ENCODE results near the gene ADAMTS14. TPM values are rescaled to one million over a fixed set of nuclear protein-coding genes. Genes with fewer than 3 reads are reported as not detected.
"Not testable (repeated sequence)": the region's sequence is repeated elsewhere in the genome, so short reads cannot be mapped to it uniquely, and the experiment has no call there.

ADAMTS14 gene
- total and polyA plus RNA-seq, 3 experiments from 2014 or later, result 0.06 TPM; not detected in 2

GRCh38 chr10:70659306-70659705 is 13.0 kb upstream of the ADAMTS14 start:
- DNase-seq, result no peak

GRCh38 chr10:70660722-70661121 is 11.6 kb upstream of the ADAMTS14 start:
- Histone ChIP-seq H3K27ac (ENCODE audit: low read depth, low read length) (no peak overlapping the region), H3K36me3 (ENCODE audit: insufficient read depth, low read length) (no peaks in the 10 kb centered on the region), H3K4me1 (ENCODE audit: insufficient read depth, low read length) (no peaks in the 10 kb centered on the region), H3K27me3 (ENCODE audit: insufficient read depth, low read length, poor library complexity, severe bottlenecking) (no peaks in the 10 kb centered on the region), H3K4me3 (ENCODE audit: low read length) (no peak overlapping the region), H3K9me3 (ENCODE audit: low read length) (no peaks in the 10 kb centered on the region)
- H3K4me3 Mint-ChIP-seq, result no peak overlapping the region
- H3K36me3 Mint-ChIP-seq, result peaks cover 0 to 5% (median 2%) of the 10 kb centered on the region in 3 donors
- H3K4me1 Mint-ChIP-seq, result peaks cover 0 to 7% (median 7%) of the 10 kb centered on the region in 3 donors
- H3K27ac Mint-ChIP-seq, result no peak overlapping the region
- POLR2A ChIA-PET, result no interaction called here
- H3K27me3 Mint-ChIP-seq, result peaks cover 5 to 7% of the 10 kb centered on the region in 2 donors
- CTCF ChIA-PET, result no interaction called here
- no peaks in the 10 kb centered on the region for H3K9me3 Mint-ChIP-seq
- no peak for DNase-seq

More at GRCh38 chr10:70659306-70659705, 13.0 kb upstream of the ADAMTS14 start:
- Histone ChIP-seq H3K27ac (ENCODE audit: low read depth, low read length) (no peak overlapping the region), H3K36me3 (ENCODE audit: insufficient read depth, low read length) (no peaks in the 10 kb centered on the region), H3K4me1 (ENCODE audit: insufficient read depth, low read length) (no peaks in the 10 kb centered on the region), H3K4me3 (ENCODE audit: low read length) (no peak overlapping the region), H3K9me3 (ENCODE audit: low read length) (no peaks in the 10 kb centered on the region), H3K27me3 (ENCODE audit: insufficient read depth, low read length, poor library complexity, severe bottlenecking) (no peaks in the 10 kb centered on the region)
- H3K4me1 Mint-ChIP-seq, result peaks cover 0 to 7% (median 7%) of the 10 kb centered on the region in 3 donors
- H3K27ac Mint-ChIP-seq, result no peak overlapping the region
- CTCF ChIA-PET, result no interaction called here
- H3K9me3 Mint-ChIP-seq, result no peaks in the 10 kb centered on the region
- no peak overlapping the region for H3K4me3 Mint-ChIP-seq
- H3K27me3 Mint-ChIP-seq, result peaks cover 5 to 7% of the 10 kb centered on the region in 2 donors
- peaks cover 0 to 5% (median 2%) of the 10 kb centered on the region in 3 donors for H3K36me3 Mint-ChIP-seq
- POLR2A ChIA-PET, result no interaction called here

GRCh38 chr10:70661623-70662361 is 10.5 kb upstream of the ADAMTS14 start:
- Mint-ChIP-seq H3K9me3 (no peaks in the 10 kb centered on the region), H3K27me3 (peaks cover 5 to 7% of the 10 kb centered on the region in 2 donors), H3K36me3 (peaks cover 0 to 5% (median 2%) of the 10 kb centered on the region in 3 donors), H3K4me1 (peaks cover 0 to 2% (median 1%) of the 10 kb centered on the region in 3 donors), H3K4me3 (no peak overlapping the region), H3K27ac (no peak overlapping the region)
- Histone ChIP-seq H3K27me3 (ENCODE audit: insufficient read depth, low read length, poor library complexity, severe bottlenecking) (no peaks in the 10 kb centered on the region), H3K27ac (ENCODE audit: low read depth, low read length) (peak overlapping the region; percentile 66), H3K4me1 (ENCODE audit: insufficient read depth, low read length) (no peaks in the 10 kb centered on the region), H3K4me3 (ENCODE audit: low read length) (no peak overlapping the region), H3K9me3 (ENCODE audit: low read length) (no peaks in the 10 kb centered on the region), H3K36me3 (ENCODE audit: insufficient read depth, low read length) (no peaks in the 10 kb centered on the region)
- ChIA-PET CTCF (interaction anchor here (1.0 kb wide), 1 partner anchor 111 kb away, joined by 3 read pairs; no protein-coding TSS in a partner anchor), POLR2A (no interaction called here)
- no peak for DNase-seq

- Mint-ChIP-seq H3K4me1 (no peaks in the 10 kb centered on the region), H3K4me3 (no peak overlapping the region), H3K27ac (peak overlapping the region in 1 of 8 donors; percentile 2), H3K27me3 (peaks cover 5 to 7% of the 10 kb centered on the region in 2 donors), H3K9me3 (no peaks in the 10 kb centered on the region), H3K36me3 (peaks cover 0 to 5% (median 2%) of the 10 kb centered on the region in 3 donors)
- no peak for DNase-seq
- H3K9me3 ChIP-seq (ENCODE audit: low read length), result no peaks in the 10 kb centered on the region
- no peaks in the 10 kb centered on the region for H3K4me1 ChIP-seq (ENCODE audit: insufficient read depth, low read length)
- no peaks in the 10 kb centered on the region for H3K27me3 ChIP-seq (ENCODE audit: insufficient read depth, low read length, poor library complexity, severe bottlenecking)
- POLR2A ChIA-PET, result no interaction called here
- peak overlapping the region; percentile 66 for H3K27ac ChIP-seq (ENCODE audit: low read depth, low read length)
- CTCF ChIA-PET, result interaction anchor here (0.7 to 1.0 kb wide), 2 partner anchors 108 to 112 kb away, joined by 3 read pairs; no protein-coding TSS in a partner anchor
- no peak overlapping the region for H3K4me3 ChIP-seq (ENCODE audit: low read length)
- no peaks in the 10 kb centered on the region for H3K36me3 ChIP-seq (ENCODE audit: insufficient read depth, low read length)
Measured at GRCh38 chr10:70662362-70663220, 9.7 kb upstream of the ADAMTS14 start.

- H3K36me3 ChIP-seq (ENCODE audit: insufficient read depth, low read length); H3K9me3 Mint-ChIP-seq; H3K9me3 ChIP-seq (ENCODE audit: low read length); H3K4me1 ChIP-seq (ENCODE audit: insufficient read depth, low read length); H3K27me3 ChIP-seq (ENCODE audit: insufficient read depth, low read length, poor library complexity, severe bottlenecking); H3K4me3 ChIP-seq (ENCODE audit: low read length); DNase-seq; POLR2A ChIA-PET; H3K4me1 Mint-ChIP-seq; H3K27me3 Mint-ChIP-seq; H3K4me3 Mint-ChIP-seq; H3K36me3 Mint-ChIP-seq: not testable (repeated sequence)
- peak overlapping the region in 1 of 8 donors; percentile 12 for H3K27ac Mint-ChIP-seq
- peak overlapping the region; percentile 67 for H3K27ac ChIP-seq (ENCODE audit: low read depth, low read length)
- CTCF ChIA-PET, result interaction anchor here (0.7 to 1.8 kb wide), 2 partner anchors 105 to 107 kb away, joined by 3 to 7 read pairs; no protein-coding TSS in a partner anchor
Measured at GRCh38 chr10:70663458-70664409, 8.6 kb upstream of the ADAMTS14 start.

- Mint-ChIP-seq H3K9me3 (no peaks in the 10 kb centered on the region), H3K36me3 (no peaks in the 10 kb centered on the region), H3K27ac (no peak overlapping the region), H3K4me1 (no peaks in the 10 kb centered on the region), H3K27me3 (peaks cover 4 to 5% of the 10 kb centered on the region in 2 donors), H3K4me3 (no peak overlapping the region)
- no peak for DNase-seq
- Histone ChIP-seq H3K4me1 (ENCODE audit: insufficient read depth, low read length) (no peaks in the 10 kb centered on the region), H3K27ac (ENCODE audit: low read depth, low read length) (peak overlapping the region; percentile 67), H3K9me3 (ENCODE audit: low read length) (no peaks in the 10 kb centered on the region), H3K36me3 (ENCODE audit: insufficient read depth, low read length) (no peaks in the 10 kb centered on the region), H3K4me3 (ENCODE audit: low read length) (no peak overlapping the region), H3K27me3 (ENCODE audit: insufficient read depth, low read length, poor library complexity, severe bottlenecking) (no peaks in the 10 kb centered on the region)
- ChIA-PET POLR2A (no interaction called here), CTCF (interaction anchor here (1.8 kb wide), 1 partner anchor 106 kb away, joined by 7 read pairs; no protein-coding TSS in a partner anchor)
Measured at GRCh38 chr10:70664702-70665195, 7.6 kb upstream of the ADAMTS14 start.

- ChIA-PET POLR2A (no interaction called here), CTCF (no interaction called here)
- Mint-ChIP-seq H3K27ac (no peak overlapping the region), H3K4me3 (no peak overlapping the region), H3K27me3 (peaks cover 10 to 15% of the 10 kb centered on the region in 2 donors), H3K9me3 (peaks cover 0 to 1% (median 0%) of the 10 kb centered on the region in 5 donors), H3K4me1 (peaks cover 3 to 8% (median 4%) of the 10 kb centered on the region in 3 donors), H3K36me3 (no peaks in the 10 kb centered on the region)
- H3K27ac ChIP-seq (ENCODE audit: low read depth, low read length), result peak overlapping the region; percentile 81
- no peaks in the 10 kb centered on the region for H3K9me3 ChIP-seq (ENCODE audit: low read length)
- H3K4me3 ChIP-seq (ENCODE audit: low read length), result no peak overlapping the region
- peaks cover 4% of the 10 kb centered on the region for H3K27me3 ChIP-seq (ENCODE audit: insufficient read depth, low read length, poor library complexity, severe bottlenecking)
- H3K4me1 ChIP-seq (ENCODE audit: insufficient read depth, low read length), result no peaks in the 10 kb centered on the region
- no peaks in the 10 kb centered on the region for H3K36me3 ChIP-seq (ENCODE audit: insufficient read depth, low read length)
- DNase-seq, result no peak
Measured at GRCh38 chr10:70666960-70667798, 5.1 kb upstream of the ADAMTS14 start.

Measured in CD8-positive, alpha-beta memory T cell (primary cell).